Activated CD4-positive, alpha-beta T cell treated with anti-CD3 and anti-CD28 coated beads, Interleukin-2, amount 10 ng/mL, durations not matched to agents 24 days and 14 days (primary cell): ENCODE results near the gene COL4A3. TPM values are rescaled to one million over a fixed set of nuclear protein-coding genes. Genes with fewer than 3 reads are reported as not detected.

Experiments
- DNase-seq: peaks from one replicate; pipeline ENCODE4 v3.0.0; 2022
- H3K27ac Mint-ChIP-seq: one replicate; pipeline ENCODE4 v1.8.0; 2022; ENCODE audit warnings: mild to moderate bottlenecking, mixed read lengths
- H3K27me3 Mint-ChIP-seq: one replicate; pipeline ENCODE4 v1.8.0; 2022; ENCODE audit warnings: mixed read lengths
- H3K36me3 Mint-ChIP-seq: one replicate; pipeline ENCODE4 v1.8.0; 2022; ENCODE audit warnings: low read depth, mild to moderate bottlenecking, mixed read lengths
- H3K4me1 Mint-ChIP-seq: one replicate; pipeline ENCODE4 v1.8.0; 2021; ENCODE audit warnings: mixed read lengths
- H3K4me3 Mint-ChIP-seq: one replicate; pipeline ENCODE4 v1.8.0; 2022; ENCODE audit warnings: mild to moderate bottlenecking, moderate library complexity, mixed read lengths
- H3K9me3 Mint-ChIP-seq: one replicate; pipeline ENCODE4 v1.8.0; 2021; ENCODE audit warnings: mixed read lengths
- intact Hi-C: fragments of 100-400 bp; cut with micrococcal nuclease; formaldehyde crosslinking; loops from one replicate; pipeline ENCODE4 v1.15.1; 2023
- total RNA-seq: library from RNA; stranded (reverse); gene quantifications from 2 replicates; pipeline ENCODE4 v1.2.3, GENCODE V29; 2022

Gene COL4A3
- total RNA-seq, 1 donor from 2014 or later: not detected

GRCh38 chr2:227248876-227249275 is 84.5 kb downstream of the COL4A3 start:
- DNase-seq: no peak
- Mint-ChIP-seq H3K4me3 (no peak overlapping the region), H3K4me1 (no peaks in the 10 kb centered on the region), H3K27me3 (peaks cover 3% of the 10 kb centered on the region), H3K27ac (no peak overlapping the region), H3K36me3 (no peaks in the 10 kb centered on the region), H3K9me3 (no peaks in the 10 kb centered on the region)
- intact Hi-C loops: no loop called here

- Mint-ChIP-seq H3K27me3 (peaks cover 6% of the 10 kb centered on the region), H3K9me3 (no peaks in the 10 kb centered on the region), H3K4me1 (no peaks in the 10 kb centered on the region), H3K36me3 (no peaks in the 10 kb centered on the region), H3K4me3 (no peak overlapping the region), H3K27ac (no peak overlapping the region)
- no peak for DNase-seq
- intact Hi-C loops: no loop called here
Measured at GRCh38 chr2:227252831-227253230, 88.4 kb downstream of the COL4A3 start.

GRCh38 chr2:227256605-227257004 is 92.2 kb downstream of the COL4A3 start:
- Mint-ChIP-seq H3K27me3 (peaks cover 8% of the 10 kb centered on the region), H3K27ac (no peak overlapping the region), H3K9me3 (no peaks in the 10 kb centered on the region), H3K4me3 (no peak overlapping the region), H3K4me1 (no peaks in the 10 kb centered on the region), H3K36me3 (no peaks in the 10 kb centered on the region)
- no peak for DNase-seq
- intact Hi-C loops: no loop called here

GRCh38 chr2:227257820-227258219 is 93.4 kb downstream of the COL4A3 start:
- H3K4me1 Mint-ChIP-seq: no peaks in the 10 kb centered on the region
- H3K36me3 Mint-ChIP-seq: no peaks in the 10 kb centered on the region
- intact Hi-C loops: no loop called here
- no peak overlapping the region for H3K27ac Mint-ChIP-seq
- DNase-seq: no peak
- H3K27me3 Mint-ChIP-seq: peaks cover 11% of the 10 kb centered on the region
- no peaks in the 10 kb centered on the region for H3K9me3 Mint-ChIP-seq
- H3K4me3 Mint-ChIP-seq: no peak overlapping the region

GRCh38 chr2:227260041-227260440 is 95.6 kb downstream of the COL4A3 start:
- no peak overlapping the region for H3K27ac Mint-ChIP-seq
- no peak for DNase-seq
- no peaks in the 10 kb centered on the region for H3K9me3 Mint-ChIP-seq
- no peaks in the 10 kb centered on the region for H3K36me3 Mint-ChIP-seq
- intact Hi-C loops: no loop called here
- peaks cover 9% of the 10 kb centered on the region for H3K27me3 Mint-ChIP-seq
- H3K4me1 Mint-ChIP-seq: no peaks in the 10 kb centered on the region
- H3K4me3 Mint-ChIP-seq: no peak overlapping the region

GRCh38 chr2:227267410-227268115 is 103.1 kb downstream of the COL4A3 start:
- DNase-seq: no peak
- Mint-ChIP-seq H3K27ac (no peak overlapping the region), H3K27me3 (peaks cover 7% of the 10 kb centered on the region), H3K36me3 (no peaks in the 10 kb centered on the region), H3K4me1 (no peaks in the 10 kb centered on the region), H3K9me3 (no peaks in the 10 kb centered on the region), H3K4me3 (no peak overlapping the region)
- intact Hi-C loops: no loop called here

GRCh38 chr2:227280895-227281294 is 116.5 kb downstream of the COL4A3 start:
- H3K27ac Mint-ChIP-seq: no peak overlapping the region
- no peak for DNase-seq
- intact Hi-C loops: no loop called here
- H3K9me3 Mint-ChIP-seq: no peaks in the 10 kb centered on the region
- no peaks in the 10 kb centered on the region for H3K27me3 Mint-ChIP-seq
- no peak overlapping the region for H3K4me3 Mint-ChIP-seq
- no peaks in the 10 kb centered on the region for H3K4me1 Mint-ChIP-seq
- H3K36me3 Mint-ChIP-seq: no peaks in the 10 kb centered on the region

GRCh38 chr2:227285741-227286236 is 121.4 kb downstream of the COL4A3 start:
- no peak for DNase-seq
- Mint-ChIP-seq H3K9me3 (no peaks in the 10 kb centered on the region), H3K4me3 (no peak overlapping the region), H3K27ac (no peak overlapping the region), H3K27me3 (no peaks in the 10 kb centered on the region), H3K36me3 (no peaks in the 10 kb centered on the region), H3K4me1 (no peaks in the 10 kb centered on the region)
- intact Hi-C loops: no loop called here

GRCh38 chr2:227287771-227288170 is 123.3 kb downstream of the COL4A3 start:
- DNase-seq: no peak
- Mint-ChIP-seq H3K27me3 (no peaks in the 10 kb centered on the region), H3K4me3 (no peak overlapping the region), H3K9me3 (no peaks in the 10 kb centered on the region), H3K4me1 (no peaks in the 10 kb centered on the region), H3K36me3 (no peaks in the 10 kb centered on the region), H3K27ac (no peak overlapping the region)
- intact Hi-C loops: no loop called here

- Mint-ChIP-seq H3K27me3 (no peaks in the 10 kb centered on the region), H3K36me3 (no peaks in the 10 kb centered on the region), H3K4me3 (no peak overlapping the region), H3K4me1 (peaks cover 2% of the 10 kb centered on the region), H3K9me3 (no peaks in the 10 kb centered on the region), H3K27ac (no peak overlapping the region)
- DNase-seq: no peak
- intact Hi-C loops: no loop called here
Measured at GRCh38 chr2:227292314-227292713, 127.9 kb downstream of the COL4A3 start.

- Mint-ChIP-seq H3K27me3 (no peaks in the 10 kb centered on the region), H3K4me1 (peaks cover 2% of the 10 kb centered on the region), H3K36me3 (no peaks in the 10 kb centered on the region), H3K4me3 (no peak overlapping the region), H3K27ac (no peak overlapping the region), H3K9me3 (no peaks in the 10 kb centered on the region)
- intact Hi-C loops: no loop called here
- no peak for DNase-seq
Measured at GRCh38 chr2:227293531-227293930, 129.1 kb downstream of the COL4A3 start.

- H3K4me3 Mint-ChIP-seq: no peak overlapping the region
- H3K4me1 Mint-ChIP-seq: peaks cover 2% of the 10 kb centered on the region
Measured at GRCh38 chr2:227295806-227296205, 131.4 kb downstream of the COL4A3 start.

GRCh38 chr2:227296671-227297405 is 132.4 kb downstream of the COL4A3 start:
- H3K4me1 Mint-ChIP-seq: peaks cover 2% of the 10 kb centered on the region
- H3K27ac Mint-ChIP-seq: no peak overlapping the region
- H3K27me3 Mint-ChIP-seq: no peaks in the 10 kb centered on the region
- H3K4me3 Mint-ChIP-seq: no peak overlapping the region
- H3K36me3 Mint-ChIP-seq: no peaks in the 10 kb centered on the region
- intact Hi-C loops: no loop called here
- no peaks in the 10 kb centered on the region for H3K9me3 Mint-ChIP-seq
- DNase-seq: no peak

More at GRCh38 chr2:227295806-227296205, 131.4 kb downstream of the COL4A3 start:
- intact Hi-C loops: no loop called here
- no peaks in the 10 kb centered on the region for H3K36me3 Mint-ChIP-seq
- no peak for DNase-seq
- H3K9me3 Mint-ChIP-seq: no peaks in the 10 kb centered on the region
- no peaks in the 10 kb centered on the region for H3K27me3 Mint-ChIP-seq
- no peak overlapping the region for H3K27ac Mint-ChIP-seq

- DNase-seq: no peak
- no peaks in the 10 kb centered on the region for H3K4me1 Mint-ChIP-seq
- H3K27me3 Mint-ChIP-seq: peaks cover 2% of the 10 kb centered on the region
- no peaks in the 10 kb centered on the region for H3K36me3 Mint-ChIP-seq
- H3K4me3 Mint-ChIP-seq: no peak overlapping the region
- H3K27ac Mint-ChIP-seq: no peak overlapping the region
- intact Hi-C loops: no loop called here
- H3K9me3 Mint-ChIP-seq: no peaks in the 10 kb centered on the region
Measured at GRCh38 chr2:227301523-227301922, 137.1 kb downstream of the COL4A3 start.
